A549 treated with ZK216348 at 1 μM for 4 hours (cell line): ENCODE data around the gene TEX48. TPM values are rescaled to one million over a fixed set of nuclear protein-coding genes. Genes with fewer than 3 reads are reported as not detected.

ENCODE experiments used
- total RNA-seq: library from RNA; stranded (reverse); fragments of 200-300 nt; extraction: Qiagen RNA extraction; gene quantifications from 5 replicates; pipeline ENCODE4 v1.2.3, GENCODE V29; 2022; ENCODE audit warnings: low read depth

The TEX48 gene
- not detected in 5 replicates for total RNA-seq

GRCh38 chr9:114681594-114682332 lies at the start of gene TEX48:
Gene TEX48 (minus strand): TSS chr9:114682192. CDS start chr9:114671723, 10,469 bp downstream.

GRCh38 chr9:114657705-114658104 lies 24.3 kb downstream of the TEX48 start, which contains the start of gene TEX53:
Gene TEX53 (minus strand): TSS chr9:114657805. CDS start chr9:114657774, 31 bp downstream.

Other genes starting within 250 kb of the TEX48 start
- 3.9 to 8.6 TPM (median 7.2 TPM) in 5 replicates for gene WHRN, start 176.7 kb downstream of the TEX48 start, total RNA-seq
- 103 to 163 TPM (median 109 TPM) in 5 replicates for gene ATP6V1G1, start 94.4 kb downstream of the TEX48 start, total RNA-seq
- gene TMEM268, start 70.9 kb downstream of the TEX48 start, total RNA-seq, result 9.8 to 13.7 TPM (median 10.5 TPM) in 5 replicates
- not detected in 5 replicates for gene TEX53, start 24.4 kb downstream of the TEX48 start, total RNA-seq
- 0.05 to 0.25 TPM (median 0.16 TPM) in 5 replicates for gene TNFSF15, start 123.8 kb upstream of the TEX48 start, total RNA-seq
- gene TNFSF8, start 248.4 kb upstream of the TEX48 start, total RNA-seq, result not detected in 5 replicates